Measurements from ENCODE around the gene C2CD3. TPM values are rescaled to one million over a fixed set of nuclear protein-coding genes. Genes with fewer than 3 reads are reported as not detected.

Gene C2CD3
- polyA plus RNA-seq, 3 donors: 0.87 to 12.1 (median 2.9) TPM

GRCh38 chr11:74002832-74003231 lies 168.0 kb downstream of the C2CD3 start:
- TF ChIP-seq CTCF (IDR thresholded peaks at IDR 0.05): no peak
- Histone ChIP-seq H4K20me1 (ENCODE audit: insufficient read depth, low read length) (no peaks in the 10 kb centered on the region), H3K9ac (ENCODE audit: insufficient read depth, low read length, poor library complexity, severe bottlenecking) (no peak overlapping the region), H3K4me1 (ENCODE audit: control insufficient read depth in 1 of 2, insufficient read depth in 2 of 2, low read length in 2 of 2) (no peaks in the 10 kb centered on the region), H3K4me3 (replicated peaks in 1 of 3; ENCODE audit: low read depth in 2 of 3, low read length in 3 of 3) (no peak overlapping the region), H3K79me2 (ENCODE audit: insufficient read depth, low read length) (no peaks in the 10 kb centered on the region), H3K27ac (ENCODE audit: low read depth in 1 of 2, low read length in 2 of 2) (no peak overlapping the region), H3K27me3 (ENCODE audit: control insufficient read depth in 2 of 2, insufficient read depth in 2 of 2, low read length in 2 of 2) (no peaks in the 10 kb centered on the region), H3K4me2 (replicated peaks; ENCODE audit: extremely low read depth, low read length, poor library complexity, severe bottlenecking) (no peak overlapping the region), H2AFZ (ENCODE audit: insufficient read depth, low read depth, low read length, poor library complexity, severe bottlenecking) (no peak overlapping the region), H3K36me3 (replicated peaks in 1 of 2; ENCODE audit: control insufficient read depth in 1 of 2, insufficient read depth in 2 of 2, low read length in 2 of 2) (peaks cover 0 to 29% of the 10 kb centered on the region in 2 donors), H3K9me3 (replicated peaks in 1 of 2; ENCODE audit: control insufficient read depth in 1 of 2, insufficient read depth in 1 of 2, low read length in 2 of 2) (no peaks in the 10 kb centered on the region)
- H3K9me3 Mint-ChIP-seq: no peaks in the 10 kb centered on the region
- no peaks in the 10 kb centered on the region for H3K27me3 Mint-ChIP-seq (ENCODE audit: low read depth in 3 of 3)
- WGBS (ENCODE audit: insufficient coverage): 100% methylated on average over 1 of the region's 4 CpGs
- H3K36me3 Mint-ChIP-seq: peaks cover 16 to 26% of the 10 kb centered on the region in 2 donors
- H3K27ac Mint-ChIP-seq: no peak overlapping the region
- H3K4me3 Mint-ChIP-seq: no peak overlapping the region
- H3K4me1 Mint-ChIP-seq: no peaks in the 10 kb centered on the region
- no peak for DNase-seq
- intact Hi-C loops (cut with micrococcal nuclease): no loop called here

- peaks cover 16 to 26% of the 10 kb centered on the region in 2 donors for H3K36me3 Mint-ChIP-seq
- no peak for DNase-seq
- H3K9me3 Mint-ChIP-seq: no peaks in the 10 kb centered on the region
- Histone ChIP-seq H3K36me3 (replicated peaks in 1 of 2; ENCODE audit: control insufficient read depth in 1 of 2, insufficient read depth in 2 of 2, low read length in 2 of 2) (peaks cover 0 to 29% of the 10 kb centered on the region in 2 donors), H3K27me3 (ENCODE audit: control insufficient read depth in 2 of 2, insufficient read depth in 2 of 2, low read length in 2 of 2) (no peaks in the 10 kb centered on the region), H4K20me1 (ENCODE audit: insufficient read depth, low read length) (no peaks in the 10 kb centered on the region), H3K4me2 (replicated peaks; ENCODE audit: extremely low read depth, low read length, poor library complexity, severe bottlenecking) (no peak overlapping the region), H3K4me1 (ENCODE audit: control insufficient read depth in 1 of 2, insufficient read depth in 2 of 2, low read length in 2 of 2) (no peaks in the 10 kb centered on the region), H3K4me3 (replicated peaks in 1 of 3; ENCODE audit: low read depth in 2 of 3, low read length in 3 of 3) (no peak overlapping the region), H3K27ac (ENCODE audit: low read depth in 1 of 2, low read length in 2 of 2) (no peak overlapping the region), H3K79me2 (ENCODE audit: insufficient read depth, low read length) (no peaks in the 10 kb centered on the region), H3K9me3 (replicated peaks in 1 of 2; ENCODE audit: control insufficient read depth in 1 of 2, insufficient read depth in 1 of 2, low read length in 2 of 2) (no peaks in the 10 kb centered on the region), H3K9ac (ENCODE audit: insufficient read depth, low read length, poor library complexity, severe bottlenecking) (no peak overlapping the region), H2AFZ (ENCODE audit: insufficient read depth, low read depth, low read length, poor library complexity, severe bottlenecking) (no peak overlapping the region)
- no peak for TF ChIP-seq CTCF (IDR thresholded peaks at IDR 0.05)
- WGBS (ENCODE audit: insufficient coverage): 93% methylated on average over 5 of the region's 7 CpGs
- H3K27ac Mint-ChIP-seq: peak overlapping the region in 3 of 7 donors; percentile 15 to 72 (median 68)
- H3K4me1 Mint-ChIP-seq: no peaks in the 10 kb centered on the region
- H3K27me3 Mint-ChIP-seq (ENCODE audit: low read depth in 3 of 3): no peaks in the 10 kb centered on the region
- no peak overlapping the region for H3K4me3 Mint-ChIP-seq
- intact Hi-C loops (cut with micrococcal nuclease): no loop called here
Measured at GRCh38 chr11:74001822-74002286, 168.9 kb downstream of the C2CD3 start.

All from CD14-positive monocyte (primary cell).